HepG2 (cell line): Measurements from ENCODE around the gene GPX2. TPM values are rescaled to one million over a fixed set of nuclear protein-coding genes. Genes with fewer than 3 reads are reported as not detected.

Source experiments
- CEBPZ ChIP-seq: IDR thresholded peaks from 2 replicates; pipeline ENCODE4 v1.6.1; 2012; ENCODE audit warnings: low read length, improper control_type of control experiment
- HDAC1 ChIP-seq: sonication (generic); formaldehyde crosslinking; IDR thresholded peaks from 2 replicates; pipeline ENCODE4 v1.5.1; 2020; ENCODE audit warnings: mild to moderate bottlenecking, missing genetic modification reagents
- IRF1 ChIP-seq: sonication (generic); formaldehyde crosslinking; IDR thresholded peaks from 2 replicates; pipeline ENCODE4 v1.4.0; 2020; ENCODE audit warnings: low read depth, mild to moderate bottlenecking, missing genetic modification reagents
- MTA1 ChIP-seq: sonication (generic); formaldehyde crosslinking; IDR thresholded peaks from 2 replicates; pipeline ENCODE4 v1.4.0; 2020; ENCODE audit warnings: missing genetic modification reagents, mild to moderate bottlenecking, borderline replicate concordance
- NPAS2 ChIP-seq: sonication (generic); formaldehyde crosslinking; IDR thresholded peaks from 2 replicates; pipeline ENCODE4 v1.8.0; 2022; ENCODE audit warnings: mild to moderate bottlenecking, missing genetic modification reagents, borderline replicate concordance
- PHF21A ChIP-seq: sonication (generic); formaldehyde crosslinking; IDR thresholded peaks from 2 replicates; pipeline ENCODE4 v1.5.0; 2020; ENCODE audit warnings: mild to moderate bottlenecking, missing genetic modification reagents
- ZKSCAN5 ChIP-seq: sonication (generic); formaldehyde crosslinking; IDR thresholded peaks from 2 replicates; pipeline ENCODE4 v1.5.1; 2020; ENCODE audit warnings: mild to moderate bottlenecking, missing genetic modification reagents
- ZNF20 ChIP-seq: sonication (generic); formaldehyde crosslinking; IDR thresholded peaks from 2 replicates; pipeline ENCODE4 v1.4.0; 2020; ENCODE audit warnings: mild to moderate bottlenecking, moderate library complexity, missing genetic modification reagents
- ZNF280D ChIP-seq: sonication (generic); formaldehyde crosslinking; IDR thresholded peaks from 2 replicates; pipeline ENCODE4 v1.5.1; 2020; ENCODE audit warnings: mild to moderate bottlenecking, missing genetic modification reagents
- ZNF282 ChIP-seq: fragments of 450-650 bp; IDR thresholded peaks from 2 replicates; pipeline ENCODE4 v1.6.1; 2018; ENCODE audit not compliant: partially characterized antibody
- ZNF326 ChIP-seq: sonication (generic); formaldehyde crosslinking; IDR thresholded peaks from 2 replicates; pipeline ENCODE4 v1.4.0; 2020; ENCODE audit warnings: missing genetic modification reagents, borderline replicate concordance
- ZNF543 ChIP-seq: sonication (generic); formaldehyde crosslinking; IDR thresholded peaks from 2 replicates; pipeline ENCODE4 v1.4.0; 2020; ENCODE audit warnings: mild to moderate bottlenecking, missing genetic modification reagents
- ZNF547 ChIP-seq: sonication (generic); formaldehyde crosslinking; IDR thresholded peaks from 2 replicates; pipeline ENCODE4 v1.5.1; 2020; ENCODE audit warnings: mild to moderate bottlenecking, missing genetic modification reagents
- ZNF556 ChIP-seq: sonication (generic); formaldehyde crosslinking; IDR thresholded peaks from 2 replicates; pipeline ENCODE4 v1.4.0; 2020; ENCODE audit warnings: mild to moderate bottlenecking, missing genetic modification reagents, borderline replicate concordance
- ZNF687 ChIP-seq: sonication (generic); formaldehyde crosslinking; IDR thresholded peaks from 2 replicates; pipeline ENCODE4 v1.5.1; 2020; ENCODE audit warnings: mild to moderate bottlenecking, missing genetic modification reagents, moderate library complexity
- polyA plus RNA-seq, 8 experiments: library from polyadenylated mRNA; depleted of rRNA in 3 of 8; stranded (reverse) in 7 of 8; unstranded in 1 of 8; fragments of >200 nt; fragmentation: Illumina TruSeq in 4 of 8; extraction: Trizol in 4 of 8; gene quantifications; 2 replicates each; pipeline versions ENCODE4 v1.2.1 to v1.2.3, GENCODE V29; 2011 to 2016; ENCODE audit warnings: low read depth in 4 of 8, missing spikeins in 1 of 8, mixed read lengths in 1 of 8; ENCODE audit not compliant: insufficient read depth in 1 of 8
- total RNA-seq, 5 experiments: library from RNA; depleted of rRNA; stranded (reverse); fragments of >200 nt; fragmentation: Illumina TruSeq; extraction: Trizol; gene quantifications; 2 replicates each; pipeline ENCODE4 v1.2.3, GENCODE V29; 2016; ENCODE audit warnings: low read depth in 1 of 5

GPX2 gene
- total and polyA plus RNA-seq, 2 of the 13 experiments (the other 11 are each of a cell fraction or from before 2014, with no cell fraction given) = 526 to 674 TPM

GRCh38 chr14:64948612-64949210 lies 6.2 kb upstream of the GPX2 start (continued):
- TF ChIP-seq ZNF556 (CRISPR knock-in tag) = peak; percentile 37; the same call in 1 of the 2 replicates
- TF ChIP-seq MTA1 = peak; percentile 76; the same call in 1 of the 2 replicates
- no peak; the same call in none of the 2 replicates for TF ChIP-seq HDAC1 (CRISPR knock-in tag)
- no peak for TF ChIP-seq NPAS2 (CRISPR knock-in tag)
- no peak for TF ChIP-seq ZNF20
- TF ChIP-seq IRF1 (CRISPR knock-in tag) = no peak
- TF ChIP-seq CEBPZ = no peak
- 0 out of 2 replicates have a peak, but pooled peaks have one; percentile 17 for TF ChIP-seq ZKSCAN5 (CRISPR knock-in tag)
- peak; percentile 28; the same call in 1 of the 2 replicates for TF ChIP-seq ZNF687 (CRISPR knock-in tag)
- no peak for TF ChIP-seq ZNF282
- TF ChIP-seq ZNF326 (CRISPR knock-in tag) = no peak
- TF ChIP-seq ZNF280D = 0 out of 2 replicates have a peak, but pooled peaks have one; percentile 10
- 0 out of 2 replicates have a peak, but pooled peaks have one; percentile 60 for TF ChIP-seq PHF21A
- no peak for TF ChIP-seq ZNF543 (CRISPR knock-in tag)
- no peak for TF ChIP-seq ZNF547
